SK-N-DZ (cell line): ENCODE measurements around the gene VCP. TPM values are rescaled to one million over a fixed set of nuclear protein-coding genes. Genes with fewer than 3 reads are reported as not detected.

Experiments
- DNase-seq: peaks from one replicate; pipeline ENCODE4 v3.0.0-alpha.2; 2015; ENCODE audit warnings: low spot score
- polyA plus RNA-seq, 2 experiments: library from polyadenylated mRNA; depleted of rRNA; stranded (reverse); fragments of >200 nt; gene quantifications; 2 replicates each; pipeline ENCODE4 v1.2.3, GENCODE V29; 2014

VCP gene
- 205 and 231 TPM in 2 replicates for polyA plus RNA-seq (2014; cell fraction: cytosol; rRNA removed)
- polyA plus RNA-seq (2014; cell fraction: nucleus; rRNA removed) = 135 and 148 TPM in 2 replicates

DNA sequence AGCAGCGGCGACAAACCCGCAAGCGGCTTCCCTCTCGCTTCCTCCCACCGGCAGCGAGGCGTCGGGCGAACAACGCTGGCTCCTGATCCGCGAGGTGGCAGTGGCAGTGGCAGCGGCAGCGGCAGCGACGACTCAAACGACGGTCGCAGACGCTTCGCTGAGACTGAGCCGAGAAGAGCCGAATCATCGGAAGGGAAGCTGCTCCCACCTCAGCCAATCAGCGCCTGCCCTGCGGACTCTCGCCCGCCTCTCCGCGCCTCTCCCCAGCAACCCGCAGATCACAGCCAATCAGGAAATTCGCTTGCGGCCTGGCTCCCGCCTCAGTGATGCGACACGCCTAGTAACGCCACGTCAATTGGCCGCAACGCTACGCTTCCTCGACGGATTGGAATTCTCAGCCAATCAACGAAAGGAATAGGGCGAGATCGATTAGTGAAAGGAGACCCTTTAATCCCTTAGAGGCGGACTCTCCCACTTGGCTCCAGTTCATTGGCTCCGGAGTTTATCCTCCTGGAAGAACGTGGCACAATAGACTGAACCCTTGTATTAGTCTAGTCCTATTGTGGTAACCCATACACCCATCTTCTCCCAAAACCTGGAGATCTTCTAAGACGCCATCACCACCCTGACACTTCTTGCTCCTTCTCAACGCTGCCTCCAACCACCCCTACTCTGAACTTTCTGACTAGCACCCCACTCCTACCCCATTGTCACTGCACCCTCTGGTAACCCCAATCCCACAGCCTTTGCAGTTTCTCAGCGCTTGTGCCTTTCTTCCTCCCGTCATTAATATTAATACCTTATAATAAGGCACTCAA lies at the start of gene VCP:
VCP (minus strand) TSS at position 165 of the 818 bp plus-strand sequence. CDS start 272 bp downstream, outside the sequence.
- peak; percentile 100 for DNase-seq

GRCh38 chr9:35116898-35117551 lies 44.6 kb upstream of the VCP start:
- DNase-seq = peak; percentile 91

DNA sequence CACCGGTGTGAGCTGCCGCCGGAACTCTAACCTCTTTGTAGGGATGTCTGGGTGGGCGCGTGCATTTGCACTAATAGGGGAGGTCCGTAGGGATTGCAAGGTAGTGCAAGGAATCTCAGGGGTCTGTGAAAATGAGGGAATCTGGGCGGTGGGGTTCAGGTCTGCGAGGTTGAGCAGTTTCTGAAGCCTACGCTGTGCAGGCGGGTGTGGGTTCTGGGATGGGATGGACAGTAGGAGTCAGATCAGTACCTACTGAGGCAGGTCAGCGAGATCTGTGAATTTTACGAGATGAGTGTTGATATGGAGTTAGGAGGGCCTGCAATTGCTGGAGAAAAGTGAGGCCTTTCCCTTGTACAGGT lies 44.1 kb upstream of the VCP start:
- DNase-seq = no peak

GRCh38 chr9:35115680-35116538 lies 43.5 kb upstream of the VCP start, which contains the start of gene ATOSB:
Gene ATOSB, minus strand, starts transcription at chr9:35115862. Its CDS starts 7,588 bp downstream, at chr9:35108274.
- DNase-seq = peak; percentile 99

GRCh38 chr9:35114840-35115628 lies 42.6 kb upstream of the VCP start:
- DNase-seq = peak; percentile 45

GRCh38 chr9:35114113-35114839 lies 41.9 kb upstream of the VCP start:
- peak; percentile 94 for DNase-seq

DNA sequence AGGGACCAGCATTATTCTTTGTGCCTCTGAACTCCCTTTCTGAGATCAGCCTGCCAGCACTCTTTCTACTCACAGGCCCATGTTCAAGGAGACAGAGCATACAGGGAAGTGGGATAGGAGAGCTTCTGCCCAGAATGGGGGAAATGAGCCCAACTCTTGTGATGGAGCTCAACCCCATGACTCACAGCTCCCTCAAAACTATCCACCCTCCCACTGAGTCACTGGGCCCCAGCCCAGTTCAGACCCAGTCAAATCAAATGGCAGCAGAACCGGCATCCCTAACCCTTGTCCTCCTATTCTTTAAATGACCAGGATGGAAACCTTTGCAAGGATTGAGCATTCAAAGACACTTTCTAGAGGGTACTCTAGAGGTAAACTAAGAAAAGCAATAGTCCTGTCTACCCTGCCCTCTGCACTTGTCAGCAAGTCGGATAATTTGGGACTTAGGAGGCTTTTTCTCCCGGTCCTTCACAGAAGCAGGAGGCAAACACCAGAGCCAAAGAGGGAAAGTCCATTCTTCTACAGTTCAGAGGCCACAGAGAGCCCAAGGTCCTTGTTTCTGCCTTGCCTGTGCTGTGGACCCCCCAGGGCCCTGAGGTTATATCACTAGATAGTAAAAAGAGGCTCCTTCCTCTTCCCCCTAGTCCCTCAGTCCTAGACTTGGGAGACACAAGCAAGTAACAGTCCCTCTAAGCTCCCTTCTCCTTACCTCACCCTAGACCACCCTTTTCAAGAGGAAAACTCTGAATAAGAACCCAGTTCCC lies 40.0 kb upstream of the VCP start:
- DNase-seq = no peak

- peak; percentile 98 for DNase-seq
Measured at GRCh38 chr9:35111001-35111933, 38.8 kb upstream of the VCP start.

DNA sequence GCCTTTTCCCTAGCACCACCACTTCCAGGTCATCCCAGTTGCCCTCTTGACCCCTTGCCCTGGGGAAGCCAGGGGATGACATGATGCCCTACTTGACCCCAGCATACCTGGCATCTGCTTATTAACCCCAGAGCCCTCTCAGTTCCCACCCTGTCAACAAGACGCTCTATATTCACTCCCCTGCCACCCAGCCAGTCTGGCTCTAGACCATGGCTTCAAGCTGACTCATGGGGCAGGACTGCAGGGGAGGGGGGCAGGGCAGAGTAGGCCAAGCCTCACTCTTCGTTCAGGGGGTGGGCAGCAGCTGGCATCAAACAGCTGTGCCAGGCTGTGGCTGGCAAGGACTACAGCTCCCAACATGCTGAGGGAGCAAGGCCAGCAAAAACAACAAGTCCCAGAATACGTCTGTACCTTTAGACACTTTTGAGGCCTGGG lies 37.9 kb upstream of the VCP start:
- no peak for DNase-seq

DNA sequence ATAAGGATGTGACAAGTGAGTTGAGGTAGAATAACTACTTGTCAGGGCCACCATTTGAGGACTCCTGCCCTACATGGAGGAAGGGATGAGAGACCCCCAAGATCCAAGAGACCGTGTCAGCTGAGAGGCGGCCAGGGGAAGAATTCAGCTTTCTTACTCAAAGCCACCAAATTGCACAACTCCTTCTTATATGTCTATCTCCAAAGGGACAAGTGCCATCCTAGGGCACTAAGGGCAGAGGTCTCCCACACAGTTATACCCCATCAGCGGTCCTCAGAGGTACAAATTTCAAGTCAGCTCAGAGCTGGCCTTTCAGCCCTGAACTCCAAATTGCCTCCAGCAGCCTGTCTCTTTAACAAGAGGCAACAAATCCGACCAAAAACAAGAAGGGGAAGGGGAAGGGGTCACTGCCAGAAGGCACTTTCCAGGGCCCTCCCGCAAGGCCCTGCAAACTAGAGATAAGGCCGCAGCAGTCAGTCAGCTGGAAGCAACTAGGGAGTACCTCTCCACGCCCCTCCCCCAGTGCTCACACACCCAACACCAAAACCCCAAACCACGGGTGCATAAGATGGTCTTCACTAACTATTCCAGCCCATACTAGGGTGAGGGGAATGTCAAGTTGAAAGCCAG lies 36.6 kb upstream of the VCP start:
- no peak for DNase-seq

- no peak for DNase-seq
Measured at GRCh38 chr9:35108461-35108860, 36.0 kb upstream of the VCP start.

GRCh38 chr9:35107297-35108290 lies 35.2 kb upstream of the VCP start:
- DNase-seq = no peak

DNA sequence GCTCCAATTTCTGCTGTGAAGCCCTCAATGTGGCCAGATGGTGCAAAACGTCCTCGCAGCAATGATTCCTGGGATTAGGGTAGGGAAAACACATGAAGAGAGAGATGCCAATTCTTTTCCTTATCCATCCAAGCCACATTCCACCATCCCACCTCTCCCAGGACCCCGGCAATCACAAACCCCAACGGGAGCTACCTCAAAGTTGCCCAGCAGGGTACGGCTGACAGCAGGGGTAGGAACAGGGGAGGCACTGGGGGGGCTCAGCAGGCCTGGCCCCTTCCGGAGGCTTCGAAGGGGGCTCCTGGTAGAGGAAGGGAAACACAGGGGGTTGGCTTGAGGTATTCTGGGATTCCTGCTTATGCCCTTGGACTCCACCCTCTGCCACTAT lies 33.9 kb upstream of the VCP start:
- no peak for DNase-seq

DNA sequence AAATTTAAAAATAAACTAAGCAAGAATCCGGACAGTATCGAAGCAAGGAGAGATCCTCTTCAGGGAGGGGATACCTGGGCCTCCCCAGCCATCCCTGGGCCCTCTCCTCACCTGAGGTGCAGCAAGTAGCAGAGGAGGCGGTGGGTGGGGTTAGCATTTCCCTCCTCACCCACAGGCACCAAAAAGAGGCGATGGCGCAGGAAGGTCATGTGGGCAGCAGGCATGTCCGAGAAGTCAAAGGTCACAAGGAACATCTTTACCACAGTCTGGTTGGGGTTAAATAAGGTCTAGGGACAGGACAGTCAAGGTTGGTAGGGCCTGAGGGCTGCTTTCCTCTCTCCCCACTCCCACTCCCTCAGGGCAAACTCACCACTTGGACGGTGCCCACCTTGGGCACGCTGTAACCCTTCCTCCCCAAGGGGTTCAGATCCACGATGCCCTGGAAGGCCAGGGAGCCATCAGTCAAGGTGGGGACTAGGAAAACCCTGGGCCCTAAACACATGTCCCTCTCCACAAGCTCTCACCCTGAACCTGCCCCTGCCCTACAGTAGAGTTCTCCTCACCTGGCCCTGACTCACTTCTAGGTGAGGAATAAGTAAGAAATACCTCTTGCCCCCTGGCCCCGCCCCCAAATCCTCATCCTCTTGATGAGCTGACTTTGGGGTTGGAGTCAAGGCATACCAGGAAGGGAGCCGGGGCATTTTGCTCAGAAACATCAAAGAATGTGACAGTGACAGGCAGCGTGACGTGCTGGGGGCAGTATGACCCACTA lies 33.3 kb upstream of the VCP start:
- DNase-seq = no peak

- no peak for DNase-seq
Measured at GRCh38 chr9:35105126-35105525, 32.7 kb upstream of the VCP start.

DNA sequence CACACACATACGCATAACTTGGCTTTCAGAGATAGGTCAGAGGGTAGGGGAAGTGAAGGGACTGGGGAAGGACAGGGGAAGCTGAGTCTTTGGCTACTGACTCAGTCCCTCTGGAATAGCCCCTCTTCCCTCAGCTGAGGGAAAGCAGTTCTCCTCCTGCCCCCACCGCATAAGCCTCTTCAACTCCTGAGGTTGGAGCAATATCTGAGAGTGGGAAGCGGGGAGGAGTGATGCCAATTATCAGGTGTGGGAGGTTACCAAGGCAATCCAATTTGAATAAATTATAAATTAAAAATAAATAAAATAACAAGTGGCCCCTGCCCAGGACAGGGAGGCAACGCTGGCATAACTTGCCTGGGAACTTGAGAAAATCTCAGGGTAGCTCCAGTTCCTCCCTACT lies 32.2 kb upstream of the VCP start:
- no peak for DNase-seq
